Measurements from ENCODE around the gene CD48.

- TF ChIP-seq CTCF (IDR thresholded peaks at IDR 0.05; ENCODE audit: insufficient read depth, low read length, poor library complexity, severe bottlenecking) = no peak
- TF ChIP-seq EZH2phosphoT487 (conservative IDR thresholded peaks at IDR 0.05; ENCODE audit: low read length) = no peak
Measured at GRCh38 chr1:160755461-160755860, 43.8 kb upstream of the CD48 start.
